Endothelial cell of umbilical vein (primary cell): Measurements from ENCODE around the gene TUBB4A. TPM values are rescaled to one million over a fixed set of nuclear protein-coding genes. Genes with fewer than 3 reads are reported as not detected.

Experiments used
- BruUV-seq: library from RNA; stranded (reverse); fragments of 400-500 nt; replicated peaks from 2 replicates; lab custom pipeline; 2021; lab: Mats Ljungman, UMichigan
- CTCF ChIA-PET: fragments of 300-600, 350-600 bp; sonication (Branson Sonifier 250); formaldehyde crosslinking; loops from one replicate; lab custom pipeline; 2021; ENCODE audit warnings: antibody characterized with exemption, inconsistent platforms; lab: Charles Lee
- POLR2A ChIA-PET: fragments of 300-600, 350-600 bp; sonication (Branson Sonifier 250); formaldehyde crosslinking; loops from one replicate; lab custom pipeline; 2021; ENCODE audit warnings: antibody characterized with exemption, inconsistent platforms; lab: Charles Lee
- DNase-seq: peaks from one replicate; pipeline ENCODE4 v3.0.0-alpha.2; 2011; ENCODE audit warnings: low read depth, low spot score
- FAIRE-seq: peaks from 2 replicates; lab custom pipeline; 2011; peaks lifted over from hg19 to GRCh38; lab: Jason Lieb, UNC
- H2AFZ ChIP-seq: 2 replicates; pipeline ENCODE4 v1.6.0; 2012; ENCODE audit warnings: low read depth, low read length, control low read depth, inconsistent platforms
- H3K27ac ChIP-seq: 2 replicates; pipeline ENCODE4 v1.5.1; 2011; ENCODE audit warnings: low read depth, mild to moderate bottlenecking, control low read depth, low read length, moderate library complexity; ENCODE audit not compliant: insufficient read depth
- H3K27me3 ChIP-seq, 2 experiments: 2 replicates each; pipeline versions ENCODE4 v1.6.0 to v1.6.1; 2011; ENCODE audit warnings: low read length in 2 of 2, mixed read lengths in 1 of 2; ENCODE audit not compliant: control insufficient read depth in 2 of 2, insufficient read depth in 2 of 2
- H3K36me3 ChIP-seq, 2 experiments: 2 replicates in 1 of 2; 3 replicates in 1 of 2; pipeline ENCODE4 v1.5.1; 2011; ENCODE audit warnings: low read length in 2 of 2, mild to moderate bottlenecking in 1 of 2, moderate library complexity in 1 of 2; ENCODE audit not compliant: control insufficient read depth in 2 of 2, insufficient read depth in 2 of 2; ENCODE audit errors: extremely low read depth in 1 of 2
- H3K4me1 ChIP-seq: 3 replicates; pipeline ENCODE4 v1.5.1; 2011; ENCODE audit warnings: mild to moderate bottlenecking, low read length; ENCODE audit not compliant: control insufficient read depth, insufficient read depth; ENCODE audit errors: extremely low read depth
- H3K4me2 ChIP-seq: 2 replicates; pipeline ENCODE4 v1.6.1; 2011; ENCODE audit warnings: low read length, control low read depth, mixed read lengths; ENCODE audit not compliant: insufficient read depth
- H3K4me3 ChIP-seq, 3 experiments: fragments of 200-600 bp in 1 of 3; sonication (generic), shearing (Covaris generic) in 1 of 3; replicated peaks in 1 of 3; 2 replicates each; pipeline ENCODE4 v1.5.1; 2011 to 2016; ENCODE audit warnings: control low read depth in 3 of 3, low read length in 3 of 3, mild to moderate bottlenecking in 2 of 3, inconsistent platforms in 1 of 3, low read depth in 1 of 3, moderate library complexity in 1 of 3; ENCODE audit not compliant: insufficient read depth in 1 of 3
- H3K79me2 ChIP-seq: 2 replicates; pipeline ENCODE4 v1.6.0; 2012; ENCODE audit warnings: low read length, inconsistent platforms; ENCODE audit not compliant: control insufficient read depth, insufficient read depth
- H3K9ac ChIP-seq: replicated peaks from 2 replicates; pipeline ENCODE3; 2011; ENCODE audit warnings: low read length, control low read depth; ENCODE audit not compliant: insufficient read depth; ENCODE audit errors: extremely low read depth
- H3K9me1 ChIP-seq: replicated peaks from 3 replicates; pipeline ENCODE4 v1.6.0; 2011; ENCODE audit warnings: mild to moderate bottlenecking, low read length; ENCODE audit not compliant: control insufficient read depth, insufficient read depth; ENCODE audit errors: extremely low read depth
- H3K9me3 ChIP-seq: replicated peaks from 2 replicates; pipeline ENCODE4 v1.5.1; 2012; ENCODE audit warnings: low read length, inconsistent platforms; ENCODE audit not compliant: control insufficient read depth, insufficient read depth
- H4K20me1 ChIP-seq: replicated peaks from 2 replicates; pipeline ENCODE3; 2011; ENCODE audit warnings: mild to moderate bottlenecking, low read length; ENCODE audit not compliant: control insufficient read depth, insufficient read depth; ENCODE audit errors: extremely low read depth
- FOS ChIP-seq: IDR thresholded peaks from 2 replicates; pipeline ENCODE4 v1.6.1; 2011; ENCODE audit warnings: mild to moderate bottlenecking, low read length, moderate library complexity, borderline replicate concordance; ENCODE audit not compliant: insufficient read depth
- GATA2 ChIP-seq: IDR thresholded peaks from 2 replicates; pipeline ENCODE4 v1.7.0; 2011; ENCODE audit warnings: low read depth, mild to moderate bottlenecking, moderate library complexity, mixed read lengths, low read length; ENCODE audit not compliant: insufficient read length, insufficient read depth
- JUN ChIP-seq: IDR thresholded peaks from 2 replicates; pipeline ENCODE4 v1.6.1; 2011; ENCODE audit warnings: borderline replicate concordance, low read depth; ENCODE audit not compliant: insufficient read length, insufficient read depth
- MYC ChIP-seq: IDR thresholded peaks from one replicate; pipeline ENCODE4 v1.6.1; 2011; ENCODE audit warnings: mild to moderate bottlenecking, low read depth, low read length
- POLR2A ChIP-seq: IDR thresholded peaks from 2 replicates; pipeline ENCODE4 v1.6.1; 2012; ENCODE audit warnings: low read depth, mild to moderate bottlenecking, control low read depth, low read length
- dilution Hi-C: fragments of 300-500 bp; cut with MboI; formaldehyde crosslinking; loops from one replicate; pipeline ENCODE4 v1.15.0; 2019; ENCODE audit warnings: low sequenced_read_pairs; ENCODE audit not compliant: extremely low pct_ligation_motif_present
- intact Hi-C: fragments of 100-400 bp; cut with micrococcal nuclease; formaldehyde crosslinking; loops from one replicate; pipeline ENCODE4 v1.10.0; 2022
- polyA plus RNA-seq, 4 experiments: library from polyadenylated mRNA; depleted of rRNA in 3 of 4; stranded (reverse) in 3 of 4; unstranded in 1 of 4; fragments of >200 nt; gene quantifications; 2 replicates each; pipeline versions ENCODE4 v1.2.1 to v1.2.3, GENCODE V29; 2011 to 2012; ENCODE audit warnings: missing spikeins in 1 of 4
- total RNA-seq: library from RNA; stranded (reverse); gene quantifications from 2 replicates; pipeline ENCODE4 v1.2.3, GENCODE V29; 2021
- TF ChIP-seq, protein P1 (sequence below), 2 donors: IDR thresholded peaks; 1 replicate in 1 of 2; 2 replicates in 1 of 2; pipeline ENCODE4 v1.5.1; 2011; ENCODE audit warnings: low read length in 2 of 2, mild to moderate bottlenecking in 2 of 2, moderate library complexity in 2 of 2, control low read depth in 1 of 2, inconsistent platforms in 1 of 2, low read depth in 1 of 2; ENCODE audit not compliant: insufficient read depth in 1 of 2; ENCODE audit errors: extremely low read depth in 1 of 2

Gene TUBB4A
- total and polyA plus RNA-seq, 2 donors (not counting 3 experiments of a cell fraction or from before 2014, with no cell fraction given), result not detected

DNA sequence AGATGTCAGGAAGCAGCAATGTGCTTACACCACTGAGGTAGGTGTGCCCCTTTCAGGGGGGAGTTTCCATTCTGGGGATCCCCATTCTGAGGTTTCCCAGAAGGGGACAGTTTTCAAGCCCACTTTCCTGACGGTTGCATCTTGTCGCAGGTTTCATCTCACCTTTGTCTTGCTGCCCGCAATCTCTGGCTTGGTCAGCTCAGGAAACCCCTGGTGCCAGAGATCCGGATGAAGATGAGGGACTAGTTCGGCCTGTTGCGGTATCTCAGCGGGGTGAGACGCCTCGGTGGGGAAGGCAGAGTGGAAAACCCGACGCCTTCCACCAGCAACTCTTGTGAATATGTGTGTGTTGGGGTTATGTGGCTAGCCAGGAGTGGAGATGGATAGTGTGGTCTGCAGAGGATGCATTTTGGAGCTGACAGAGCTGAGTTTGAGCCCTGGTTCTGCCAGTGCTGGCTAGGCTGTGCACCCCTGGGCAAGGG, 41.8 kb upstream of the TUBB4A start:
- no TSS peak for BruUV-seq

More for the DNA sequence above, 41.8 kb upstream of the TUBB4A start:
- no peaks in the 10 kb centered on the region for H3K9me3 ChIP-seq
- H3K9me1 ChIP-seq, result no peaks in the 10 kb centered on the region
- H3K4me2 ChIP-seq, result no peak overlapping the region
- dilution Hi-C loops, result no loop called here
- no peaks in the 10 kb centered on the region for H3K4me1 ChIP-seq
- intact Hi-C loops, result no loop called here
- H2AFZ ChIP-seq, result no peak overlapping the region
- no peaks in the 10 kb centered on the region for H3K36me3 ChIP-seq
- H3K79me2 ChIP-seq, result no peaks in the 10 kb centered on the region
- no peak for FAIRE-seq
- no peaks in the 10 kb centered on the region for H4K20me1 ChIP-seq
- DNase-seq, result no peak
- CTCF ChIA-PET, result no interaction called here
- POLR2A ChIA-PET, result no interaction called here
- H3K9ac ChIP-seq, result no peak overlapping the region
- no peaks in the 10 kb centered on the region for H3K27me3 ChIP-seq
- H3K4me3 ChIP-seq, result no peak overlapping the region
- TF ChIP-seq MYC, result no peak
- no peak for TF ChIP-seq GATA2
- TF ChIP-seq POLR2A, result no peak
- no peak for TF ChIP-seq FOS
- TF ChIP-seq, protein P1, sequence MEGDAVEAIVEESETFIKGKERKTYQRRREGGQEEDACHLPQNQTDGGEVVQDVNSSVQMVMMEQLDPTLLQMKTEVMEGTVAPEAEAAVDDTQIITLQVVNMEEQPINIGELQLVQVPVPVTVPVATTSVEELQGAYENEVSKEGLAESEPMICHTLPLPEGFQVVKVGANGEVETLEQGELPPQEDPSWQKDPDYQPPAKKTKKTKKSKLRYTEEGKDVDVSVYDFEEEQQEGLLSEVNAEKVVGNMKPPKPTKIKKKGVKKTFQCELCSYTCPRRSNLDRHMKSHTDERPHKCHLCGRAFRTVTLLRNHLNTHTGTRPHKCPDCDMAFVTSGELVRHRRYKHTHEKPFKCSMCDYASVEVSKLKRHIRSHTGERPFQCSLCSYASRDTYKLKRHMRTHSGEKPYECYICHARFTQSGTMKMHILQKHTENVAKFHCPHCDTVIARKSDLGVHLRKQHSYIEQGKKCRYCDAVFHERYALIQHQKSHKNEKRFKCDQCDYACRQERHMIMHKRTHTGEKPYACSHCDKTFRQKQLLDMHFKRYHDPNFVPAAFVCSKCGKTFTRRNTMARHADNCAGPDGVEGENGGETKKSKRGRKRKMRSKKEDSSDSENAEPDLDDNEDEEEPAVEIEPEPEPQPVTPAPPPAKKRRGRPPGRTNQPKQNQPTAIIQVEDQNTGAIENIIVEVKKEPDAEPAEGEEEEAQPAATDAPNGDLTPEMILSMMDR (IDR thresholded peaks at IDR 0.05; ENCODE audit: extremely low read depth in 1 of 2, insufficient read depth in 1 of 2, low read depth in 1 of 2, low read length in 2 of 2), result no peak
- no peak for TF ChIP-seq JUN
- no peak overlapping the region for H3K27ac ChIP-seq
